IMR-90 (cell line): ENCODE results near the gene INTS11.

Source experiments
- BHLHE40 ChIP-seq: fragments of 150-350 bp; IDR thresholded peaks from 2 replicates; pipeline ENCODE4 v1.6.1; 2016; ENCODE audit warnings: mild to moderate bottlenecking, low read depth, low read length
- CTCF ChIP-seq: conservative IDR thresholded peaks from 2 replicates; pipeline ENCODE4 v1.5.1; 2012; ENCODE audit warnings: mild to moderate bottlenecking, low read depth, low read length, improper control_type of control experiment
- POLR2A ChIP-seq: IDR thresholded peaks from 2 replicates; pipeline ENCODE4 v1.6.1; 2012; ENCODE audit warnings: mild to moderate bottlenecking, low read depth, low read length
- RFX5 ChIP-seq: IDR thresholded peaks from 2 replicates; pipeline ENCODE4 v1.8.0; 2012; ENCODE audit warnings: low read depth, mild to moderate bottlenecking, low read length, moderate library complexity

GRCh38 chr1:1303736-1304135, 20.7 kb downstream of the INTS11 start:
- TF ChIP-seq CTCF (no peak), POLR2A (no peak), RFX5 (no peak), BHLHE40 (no peak)
